AG09309 (cell line): ENCODE results near the gene RRAGD.

ENCODE experiments used
- DNase-seq: peaks from one replicate; pipeline ENCODE4 v3.0.0-alpha.2; 2010; ENCODE audit warnings: low read depth
- H3K4me3 ChIP-seq: 2 replicates; pipeline ENCODE4 v1.5.1; 2011; ENCODE audit warnings: mild to moderate bottlenecking, low read depth, low read length, moderate library complexity; ENCODE audit not compliant: control insufficient read depth
- TF ChIP-seq, protein P1 (sequence below): IDR thresholded peaks from 2 replicates; pipeline ENCODE4 v1.5.1; 2011; ENCODE audit warnings: mild to moderate bottlenecking, low read depth, low read length, inconsistent platforms; ENCODE audit not compliant: insufficient read depth, control insufficient read depth; ENCODE audit errors: missing control alignments

The RRAGD gene

DNA sequence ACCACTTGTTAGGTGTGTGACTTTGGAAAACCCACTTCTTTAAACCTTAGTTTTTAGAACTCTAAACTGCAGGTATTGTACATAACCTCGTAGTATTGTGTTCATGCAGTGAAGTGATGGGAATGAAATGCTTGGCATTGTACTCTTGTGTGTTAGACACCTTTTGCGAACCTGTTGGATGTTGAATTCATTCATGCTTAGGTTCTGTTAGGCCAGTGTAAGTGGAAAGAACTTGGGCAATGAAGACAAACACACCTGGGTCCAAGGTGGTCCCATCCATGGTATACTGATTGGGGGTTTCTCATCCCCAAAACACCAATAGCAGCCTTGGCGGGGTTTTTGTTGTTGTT lies 22.1 kb upstream of the RRAGD start:
- no peak for DNase-seq
- TF ChIP-seq, protein P1, sequence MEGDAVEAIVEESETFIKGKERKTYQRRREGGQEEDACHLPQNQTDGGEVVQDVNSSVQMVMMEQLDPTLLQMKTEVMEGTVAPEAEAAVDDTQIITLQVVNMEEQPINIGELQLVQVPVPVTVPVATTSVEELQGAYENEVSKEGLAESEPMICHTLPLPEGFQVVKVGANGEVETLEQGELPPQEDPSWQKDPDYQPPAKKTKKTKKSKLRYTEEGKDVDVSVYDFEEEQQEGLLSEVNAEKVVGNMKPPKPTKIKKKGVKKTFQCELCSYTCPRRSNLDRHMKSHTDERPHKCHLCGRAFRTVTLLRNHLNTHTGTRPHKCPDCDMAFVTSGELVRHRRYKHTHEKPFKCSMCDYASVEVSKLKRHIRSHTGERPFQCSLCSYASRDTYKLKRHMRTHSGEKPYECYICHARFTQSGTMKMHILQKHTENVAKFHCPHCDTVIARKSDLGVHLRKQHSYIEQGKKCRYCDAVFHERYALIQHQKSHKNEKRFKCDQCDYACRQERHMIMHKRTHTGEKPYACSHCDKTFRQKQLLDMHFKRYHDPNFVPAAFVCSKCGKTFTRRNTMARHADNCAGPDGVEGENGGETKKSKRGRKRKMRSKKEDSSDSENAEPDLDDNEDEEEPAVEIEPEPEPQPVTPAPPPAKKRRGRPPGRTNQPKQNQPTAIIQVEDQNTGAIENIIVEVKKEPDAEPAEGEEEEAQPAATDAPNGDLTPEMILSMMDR: no peak
- H3K4me3 ChIP-seq: no peak overlapping the region

DNA sequence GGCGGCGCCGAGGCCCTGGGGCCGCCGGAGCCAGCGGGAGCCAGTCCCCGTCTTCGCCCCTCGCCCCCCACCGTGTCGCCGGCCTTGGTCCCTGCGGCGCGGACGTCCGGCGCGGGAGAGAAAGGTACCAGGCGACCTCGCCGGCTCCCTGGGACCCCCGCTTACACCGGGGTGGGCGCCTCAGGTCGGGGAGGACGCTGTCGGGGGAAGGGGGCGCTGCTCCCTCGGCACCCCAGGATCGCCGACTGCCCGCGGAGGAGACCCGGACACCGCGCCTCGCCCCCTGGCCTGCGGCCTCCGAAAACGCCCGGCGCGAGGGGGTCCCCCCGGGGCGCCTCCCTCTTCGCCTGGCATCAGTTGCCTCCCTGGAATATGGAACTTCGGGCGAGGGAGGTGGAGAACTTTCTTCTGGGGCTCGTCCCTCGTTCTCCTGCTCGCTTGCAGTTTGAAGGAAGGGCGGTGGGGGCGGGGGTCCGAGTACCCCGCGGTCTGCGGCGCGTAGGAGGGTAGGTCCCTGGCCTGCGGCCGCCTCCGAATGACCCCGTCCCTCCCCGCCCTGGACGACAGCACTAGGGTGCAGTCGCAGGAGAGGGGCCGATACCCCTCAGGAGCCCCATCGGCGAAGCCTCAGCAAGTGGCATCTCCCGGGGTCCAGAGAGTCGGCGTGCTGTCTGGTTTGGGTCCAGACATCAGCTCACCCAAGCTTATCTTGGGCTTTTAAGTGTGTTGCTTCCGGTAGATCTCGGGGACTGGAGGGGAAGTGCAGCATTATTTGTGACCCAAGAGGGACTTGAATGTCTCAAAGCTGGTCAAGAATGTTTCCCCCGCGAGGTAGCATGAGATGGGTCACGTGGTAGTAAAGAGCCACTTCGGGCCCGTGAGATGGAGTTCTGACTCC lies 21.4 kb upstream of the RRAGD start:
- DNase-seq: no peak
- peak overlapping the region; percentile 43 for H3K4me3 ChIP-seq
- TF ChIP-seq, protein P1: no peak

DNA sequence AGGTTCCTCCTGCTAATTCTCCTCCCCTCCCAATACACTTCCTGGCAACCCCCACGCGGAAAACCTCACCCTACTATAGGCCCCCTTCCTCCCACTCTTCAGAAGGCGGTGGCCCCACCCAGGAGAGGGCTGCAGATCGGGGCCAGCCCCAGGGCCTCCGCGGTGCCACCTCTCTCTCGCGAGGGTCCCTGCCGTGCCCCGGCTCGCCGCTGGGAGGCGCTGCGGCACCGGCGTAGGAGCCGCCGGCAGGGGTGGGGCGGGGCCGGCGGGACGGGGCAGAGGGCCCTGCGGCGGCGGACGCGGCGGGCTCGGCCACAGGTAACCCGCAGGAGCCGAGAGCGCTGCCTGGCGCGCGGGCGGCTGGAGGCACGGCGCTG lies 20.8 kb upstream of the RRAGD start, which contains the start of gene ANKRD6:
ANKRD6 (plus strand) TSS at position 278 of the 377 bp plus-strand sequence. CDS start 133,825 bp downstream, outside the sequence.
- TF ChIP-seq, protein P1: peak; percentile 67
- H3K4me3 ChIP-seq: peak within 1 kb of the TSS; percentile 43
- no peak for DNase-seq

DNA sequence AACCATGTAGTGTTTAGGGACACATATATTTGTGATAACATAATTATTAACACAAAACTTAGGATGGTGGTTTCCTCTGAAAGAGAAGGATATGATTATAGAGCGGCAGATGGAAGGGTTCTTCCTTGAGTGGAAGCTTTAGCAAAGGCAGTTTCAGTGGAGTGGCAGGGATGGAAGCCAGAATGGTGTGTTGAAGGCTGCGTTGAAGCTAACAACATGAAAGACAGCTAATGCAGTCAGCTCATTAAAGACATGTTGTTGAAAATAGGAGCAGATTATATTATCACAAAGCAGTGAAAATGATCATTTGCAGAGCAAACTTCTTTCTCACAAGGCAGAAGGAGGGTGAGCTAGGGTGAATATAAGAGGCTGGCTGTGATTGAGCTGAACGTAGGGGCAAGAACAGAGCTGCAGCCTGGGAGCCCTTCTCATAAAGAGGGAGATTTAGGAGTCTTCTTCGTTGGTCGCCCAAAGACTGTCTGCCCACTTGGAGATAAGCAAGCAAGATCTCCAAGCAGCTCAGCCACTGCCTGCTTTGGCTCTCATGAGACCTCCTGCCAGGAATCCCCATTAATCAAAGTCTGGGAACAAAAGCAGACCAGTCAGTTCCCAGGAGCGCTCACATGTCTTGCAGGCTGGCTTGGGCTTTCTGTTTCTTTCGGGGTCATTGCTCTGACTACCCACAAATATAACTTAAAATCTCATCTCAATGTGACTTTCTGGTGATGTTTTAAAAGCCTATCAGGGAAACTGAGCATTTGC lies 18.3 kb upstream of the RRAGD start:
- no peak overlapping the region for H3K4me3 ChIP-seq
- no peak for DNase-seq
- TF ChIP-seq, protein P1: no peak

DNA sequence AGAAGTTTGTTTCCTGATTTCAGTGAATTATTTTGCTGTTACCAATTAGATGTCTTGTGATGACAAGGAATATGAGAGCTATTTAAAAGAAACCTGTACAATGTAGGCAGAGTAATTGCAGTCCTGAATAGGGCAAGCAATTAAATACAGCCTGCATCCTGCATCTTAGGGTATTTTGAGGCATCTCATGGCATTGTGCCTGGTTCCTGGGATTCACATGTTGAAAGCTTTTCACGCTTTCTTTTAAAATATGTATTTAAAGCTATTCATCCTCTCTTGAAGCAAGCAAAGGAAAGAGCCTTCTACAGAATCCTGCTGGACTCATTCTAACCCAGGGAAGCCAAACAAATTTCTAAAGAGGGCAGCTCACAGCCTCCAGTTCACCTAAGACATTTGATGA lies 4.7 kb upstream of the RRAGD start:
- DNase-seq: no peak
- TF ChIP-seq, protein P1: no peak
- no peak overlapping the region for H3K4me3 ChIP-seq

DNA sequence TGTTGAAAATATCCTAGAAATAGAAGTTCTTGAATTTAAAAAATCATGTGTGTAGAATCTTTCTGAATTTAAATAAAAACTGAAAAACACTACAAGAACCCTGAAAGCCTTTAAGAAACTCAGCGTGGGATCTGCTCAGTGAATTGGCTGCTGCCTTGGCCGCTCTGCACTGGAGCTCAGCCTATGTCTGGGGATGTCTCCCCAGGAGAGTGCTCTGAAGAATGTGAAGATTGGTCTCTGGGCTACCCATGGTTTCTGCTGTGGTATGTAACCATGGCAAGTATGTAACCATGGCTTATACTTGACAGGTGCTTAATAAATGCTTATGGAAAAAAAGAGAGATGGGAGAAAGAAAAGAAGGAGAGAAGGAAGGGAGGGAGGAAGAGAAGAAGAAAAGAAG lies 3.1 kb upstream of the RRAGD start:
- no peak for DNase-seq
- TF ChIP-seq, protein P1: no peak
- H3K4me3 ChIP-seq: no peak overlapping the region
